Activated CD4-positive, alpha-beta memory T cell treated with anti-CD3 and anti-CD28 coated beads for 36 hours (primary cell): ENCODE results near the gene TEDC1. TPM values are rescaled to one million over a fixed set of nuclear protein-coding genes. Genes with fewer than 3 reads are reported as not detected.
A peak's percentile ranks its signal among the peaks of the same experiment; 100 is the strongest.

Experiments
- CTCF ChIA-PET: fragments of 350-600 bp; sonication (Branson Sonifier 250); formaldehyde crosslinking; loops from one replicate; lab custom pipeline; 2021; ENCODE audit warnings: antibody characterized with exemption, inconsistent platforms; lab: Charles Lee
- POLR2A ChIA-PET: fragments of 350-600 bp; sonication (Branson Sonifier 250); formaldehyde crosslinking; loops from one replicate; lab custom pipeline; 2021; ENCODE audit warnings: antibody characterized with exemption; lab: Charles Lee
- DNase-seq: peaks from one replicate; pipeline ENCODE4 v3.0.0-alpha.2; 2020
- H3K27ac Mint-ChIP-seq: one replicate; pipeline ENCODE4 v1.8.0; 2021; ENCODE audit warnings: mixed read lengths
- H3K27me3 Mint-ChIP-seq: one replicate; pipeline ENCODE4 v1.8.0; 2021; ENCODE audit warnings: mixed read lengths
- H3K36me3 Mint-ChIP-seq: one replicate; pipeline ENCODE4 v1.8.0; 2021; ENCODE audit warnings: mixed read lengths
- H3K4me1 Mint-ChIP-seq: one replicate; pipeline ENCODE4 v1.8.0; 2021; ENCODE audit warnings: low read depth, mixed read lengths
- H3K4me3 Mint-ChIP-seq: one replicate; pipeline ENCODE4 v1.8.0; 2021; ENCODE audit warnings: mild to moderate bottlenecking, mixed read lengths
- H3K9me3 Mint-ChIP-seq: one replicate; pipeline ENCODE4 v1.8.0; 2021; ENCODE audit warnings: mixed read lengths
- intact Hi-C: fragments of 100-400 bp; cut with micrococcal nuclease; formaldehyde crosslinking; loops from one replicate; pipeline ENCODE4 v1.15.1; 2023
- total RNA-seq, 2 experiments: library from RNA; stranded (reverse); gene quantifications; one replicate each; pipeline ENCODE4 v1.2.3, GENCODE V29; 2021

Gene TEDC1
- total RNA-seq, 2 experiments from 2014 or later, result 40.2 to 44.8 TPM

DNA sequence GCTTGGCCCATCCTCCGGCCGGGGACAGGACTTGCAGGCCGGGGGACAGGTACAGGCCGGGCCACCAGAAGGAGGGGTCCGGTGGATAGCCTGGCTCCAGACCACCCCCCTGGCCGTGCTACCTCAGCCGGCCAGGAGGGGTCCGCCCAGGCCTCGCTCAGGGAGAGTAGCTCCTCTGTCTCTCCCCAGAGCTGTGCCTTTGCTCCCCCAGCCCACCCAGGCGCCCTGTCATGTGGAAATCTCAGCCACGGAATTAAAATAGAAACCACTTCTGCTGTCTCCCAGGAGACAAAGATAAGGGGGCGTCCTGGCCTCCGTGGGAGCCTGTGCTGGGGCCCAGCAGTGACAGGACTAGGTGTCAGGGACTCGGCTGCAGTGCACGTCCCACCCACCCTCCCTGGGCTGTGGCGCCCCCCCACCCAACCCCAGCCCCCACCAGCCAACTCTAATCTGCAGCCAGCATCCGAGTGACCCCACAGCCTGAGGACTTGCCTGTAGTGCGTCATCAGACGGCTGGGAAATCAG, 19.7 kb upstream of the TEDC1 start:
- POLR2A ChIA-PET, result no interaction called here
- intact Hi-C loops, result loop anchor here (10.0 kb wide), 1 partner anchor 53 kb away; the partner anchor contains the start of gene TMEM121
- Mint-ChIP-seq H3K27ac (no peak overlapping the region), H3K4me1 (peaks cover 3% of the 10 kb centered on the region), H3K9me3 (no peaks in the 10 kb centered on the region), H3K36me3 (no peaks in the 10 kb centered on the region), H3K4me3 (no peak overlapping the region), H3K27me3 (no peaks in the 10 kb centered on the region)
- DNase-seq, result no peak
- CTCF ChIA-PET, result interaction anchor here (1.3 to 5.2 kb wide), 3 partner anchors 9 to 57 kb away, joined by 3 to 23 read pairs (median 18); partner anchors contain the start of gene TEDC1

DNA sequence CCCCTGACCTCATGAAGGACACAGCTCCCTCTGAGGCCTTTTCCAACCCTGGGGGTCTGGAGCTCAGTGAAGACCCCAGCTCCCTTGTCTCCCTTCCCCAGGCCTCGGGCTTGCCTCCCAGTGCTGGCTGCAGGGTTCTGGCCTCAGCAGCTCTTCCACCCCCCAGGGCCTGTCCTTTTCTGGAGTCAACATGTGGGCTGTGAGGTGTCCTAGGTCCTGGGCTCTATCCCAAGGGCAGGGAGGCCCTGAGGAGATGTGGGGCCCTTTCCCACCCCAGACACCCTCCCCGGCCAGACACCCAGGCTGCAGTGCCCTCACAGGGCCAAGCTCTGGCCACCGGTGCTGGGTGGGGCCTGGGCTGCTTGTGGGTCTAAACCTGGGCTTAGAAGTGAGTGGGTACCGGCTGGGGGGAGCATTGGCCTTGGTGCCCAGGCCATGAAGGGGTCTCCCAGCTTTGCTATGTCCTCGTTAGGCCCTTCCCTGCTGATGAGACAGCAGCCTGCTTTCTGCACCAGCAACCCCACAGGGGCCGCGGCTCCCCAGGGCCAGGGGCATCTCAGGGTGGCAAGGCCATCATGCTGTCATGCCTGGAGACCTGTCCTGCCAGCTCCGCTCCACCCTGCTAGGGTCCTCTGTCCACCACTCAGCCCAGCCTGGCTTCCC, 19.1 kb upstream of the TEDC1 start:
- Mint-ChIP-seq H3K4me3 (no peak overlapping the region), H3K36me3 (no peaks in the 10 kb centered on the region), H3K27ac (no peak overlapping the region), H3K9me3 (no peaks in the 10 kb centered on the region), H3K27me3 (no peaks in the 10 kb centered on the region), H3K4me1 (peaks cover 3% of the 10 kb centered on the region)
- intact Hi-C loops, result loop anchor here (10.0 kb wide), 1 partner anchor 53 kb away; the partner anchor contains the start of gene TMEM121
- DNase-seq, result no peak
- ChIA-PET POLR2A (no interaction called here), CTCF (interaction anchor here (1.2 to 5.2 kb wide), 4 partner anchors 9 to 101 kb away, joined by 3 to 23 read pairs (median 10); partner anchors contain the start of gene TEDC1)

DNA sequence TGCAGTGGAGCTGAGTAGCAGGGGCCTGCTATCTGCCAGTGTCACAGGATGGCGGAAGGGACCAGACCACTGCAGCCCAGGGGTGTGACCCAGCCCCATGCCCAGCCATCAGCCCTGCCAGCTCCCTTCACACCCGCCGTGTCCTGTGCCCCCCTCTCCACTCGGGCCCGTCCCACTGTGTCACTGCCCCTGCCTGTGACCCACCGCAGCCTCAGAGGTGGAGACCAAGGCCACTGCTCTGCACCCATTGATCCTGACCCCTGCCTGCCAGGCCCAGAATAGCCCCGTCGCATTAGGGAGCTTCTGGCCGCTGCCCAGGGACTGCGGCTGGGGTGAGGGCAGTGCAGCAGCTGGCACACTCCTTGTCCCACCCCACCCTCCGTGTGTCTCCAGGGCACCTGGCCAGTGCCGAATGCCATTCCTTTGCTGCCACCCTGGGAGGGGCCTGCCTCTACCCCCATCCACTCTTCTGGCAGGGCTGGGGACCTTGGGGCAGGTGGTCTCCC, 18.5 kb upstream of the TEDC1 start:
- POLR2A ChIA-PET, result no interaction called here
- no peaks in the 10 kb centered on the region for H3K36me3 Mint-ChIP-seq
- CTCF ChIA-PET, result interaction anchor here (1.2 to 5.2 kb wide), 2 partner anchors 18 to 102 kb away, joined by 3 to 23 read pairs; partner anchors contain the start of gene TEDC1
- H3K4me1 Mint-ChIP-seq, result peaks cover 8% of the 10 kb centered on the region
- no peak overlapping the region for H3K27ac Mint-ChIP-seq
- intact Hi-C loops, result loop anchor here (10.0 kb wide), 1 partner anchor 52 kb away; the partner anchor contains the start of gene TMEM121
- DNase-seq, result no peak
- H3K9me3 Mint-ChIP-seq, result no peaks in the 10 kb centered on the region
- H3K4me3 Mint-ChIP-seq, result no peak overlapping the region
- H3K27me3 Mint-ChIP-seq, result peaks cover 5% of the 10 kb centered on the region

DNA sequence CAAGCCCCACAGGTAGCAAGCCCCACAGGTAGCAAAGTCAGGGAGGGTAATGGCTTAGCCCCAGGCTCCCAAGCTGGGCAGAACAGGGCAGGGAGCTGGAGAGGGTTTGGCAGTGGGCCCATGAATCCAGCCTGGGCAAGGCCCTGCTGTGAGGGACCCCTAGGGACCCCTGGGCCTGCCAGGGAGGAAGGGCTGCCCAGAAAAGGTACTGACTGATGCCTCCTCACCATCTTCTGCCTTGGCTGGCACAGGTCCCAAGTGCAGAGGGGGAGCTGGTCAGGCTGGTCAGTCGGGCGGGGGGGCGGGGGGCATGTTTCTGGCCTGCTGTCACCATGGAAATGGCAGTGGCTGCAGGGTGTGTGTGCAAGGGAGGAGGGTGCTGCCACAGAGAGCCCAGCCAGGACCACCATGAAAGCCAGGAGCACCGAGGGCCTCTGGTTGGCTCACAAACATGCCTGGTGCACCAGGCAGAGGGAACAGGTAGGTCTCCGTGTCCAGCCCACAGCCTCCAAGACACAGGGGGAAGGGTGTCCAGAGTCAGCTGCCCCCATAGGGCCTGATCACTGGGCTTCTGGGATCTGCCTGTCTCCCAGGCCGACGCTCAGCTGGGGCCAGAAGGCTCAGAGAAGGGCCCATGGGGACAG, 17.9 kb upstream of the TEDC1 start:
- peaks cover 5% of the 10 kb centered on the region for H3K27me3 Mint-ChIP-seq
- CTCF ChIA-PET, result interaction anchor here (1.0 to 1.2 kb wide), 2 partner anchors 16 to 102 kb away, joined by 3 to 6 read pairs; no protein-coding TSS in a partner anchor
- POLR2A ChIA-PET, result no interaction called here

DNA sequence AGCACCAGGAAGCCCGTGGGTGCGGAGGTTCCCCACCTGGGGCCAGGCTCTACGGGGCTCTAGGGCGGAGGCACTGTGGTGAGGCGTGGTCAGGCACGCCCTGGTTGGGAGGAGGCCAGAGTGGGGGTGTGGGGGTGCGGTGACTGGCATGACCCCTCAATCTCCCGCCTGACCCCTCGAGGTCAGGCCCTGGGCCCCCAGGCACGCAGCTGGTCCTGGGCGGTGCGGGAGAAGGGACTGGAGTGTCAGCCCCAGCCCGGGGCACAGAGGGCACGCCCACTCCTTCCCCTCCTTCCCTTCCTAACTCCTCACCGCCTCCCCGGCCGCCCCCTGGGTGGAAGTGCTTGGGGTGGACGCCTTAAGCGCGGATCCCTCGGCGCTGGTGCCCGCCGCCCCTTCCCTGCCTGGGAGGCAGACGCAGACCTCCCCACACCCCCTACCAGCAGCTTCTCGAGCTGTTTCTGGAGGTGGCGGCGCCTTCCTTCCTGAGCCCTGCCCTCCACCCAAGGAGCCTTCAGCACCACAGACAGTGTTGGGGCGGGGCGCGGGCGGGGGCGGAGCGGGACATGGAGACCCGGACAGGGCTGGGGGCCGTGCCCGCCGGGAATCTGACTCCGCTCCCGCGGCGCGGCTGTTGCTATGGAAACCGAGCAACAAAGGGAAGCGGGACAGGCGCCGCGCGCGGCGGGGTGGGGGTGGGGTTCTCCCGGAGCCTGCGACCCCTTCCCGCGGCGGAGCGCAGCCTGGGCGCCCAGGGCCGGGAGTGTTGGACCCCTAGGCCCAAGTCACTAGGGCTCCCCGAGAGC, 17.2 kb upstream of the TEDC1 start:
- Mint-ChIP-seq H3K9me3 (no peaks in the 10 kb centered on the region), H3K27ac (no peak overlapping the region), H3K4me3 (peak overlapping the region; percentile 23), H3K27me3 (peaks cover 5% of the 10 kb centered on the region), H3K4me1 (peaks cover 8% of the 10 kb centered on the region), H3K36me3 (no peaks in the 10 kb centered on the region)
- intact Hi-C loops, result loop anchor here (10.0 kb wide), 1 partner anchor 51 kb away; the partner anchor contains the start of gene TMEM121
- POLR2A ChIA-PET, result no interaction called here
- peak; percentile 79 for DNase-seq
- CTCF ChIA-PET, result interaction anchor here (1.0 kb wide), 1 partner anchor 16 kb away, joined by 6 read pairs; no protein-coding TSS in a partner anchor

More for the DNA sequence above, 17.9 kb upstream of the TEDC1 start:
- Mint-ChIP-seq H3K36me3 (no peaks in the 10 kb centered on the region), H3K9me3 (no peaks in the 10 kb centered on the region), H3K4me3 (no peak overlapping the region), H3K4me1 (peaks cover 8% of the 10 kb centered on the region), H3K27ac (no peak overlapping the region)
- DNase-seq, result no peak
- intact Hi-C loops, result loop anchor here (10.0 kb wide), 1 partner anchor 52 kb away; the partner anchor contains the start of gene TMEM121

DNA sequence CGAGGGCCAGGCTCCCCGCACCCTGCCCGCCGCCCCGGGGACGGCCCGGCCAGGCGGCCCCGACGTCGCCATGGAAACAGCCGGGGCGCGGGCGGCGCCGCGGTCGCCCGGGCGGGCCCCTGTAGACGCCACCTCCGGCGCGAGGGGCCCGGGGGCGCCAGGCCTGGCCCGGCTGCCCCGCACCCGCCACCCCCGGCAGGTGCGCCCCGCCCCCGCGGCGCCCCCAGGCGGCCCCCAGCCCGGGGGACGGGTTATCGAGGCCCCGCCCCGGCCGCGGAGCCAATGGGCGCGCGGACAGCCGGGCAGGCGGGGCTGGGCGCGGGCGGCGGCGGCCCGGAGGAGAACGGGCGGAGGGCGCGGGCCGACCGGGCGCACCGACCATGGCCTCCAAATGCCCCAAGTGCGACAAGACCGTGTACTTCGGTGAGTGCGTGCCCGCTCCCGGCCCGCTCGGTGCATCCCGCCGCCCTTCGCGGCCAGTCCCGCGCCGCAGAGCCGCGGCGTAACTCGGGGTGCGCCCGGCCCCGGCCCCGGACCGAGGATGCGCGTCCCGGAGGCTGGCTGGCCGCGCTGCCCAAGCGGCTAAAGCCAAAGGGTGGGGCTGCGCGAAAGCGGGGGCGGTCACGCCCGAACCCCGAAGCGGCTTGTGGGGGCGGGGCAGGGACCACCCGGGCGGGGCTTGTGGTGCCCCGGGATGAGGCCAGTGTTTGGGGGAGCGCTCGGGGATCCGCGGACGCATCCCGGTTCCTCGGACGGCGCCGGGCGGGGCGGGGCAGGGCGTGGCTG, 16.4 kb upstream of the TEDC1 start, which contains the start of gene CRIP2:
CRIP2 (plus strand) TSS at position 339 of the 786 bp plus-strand sequence; CDS start at position 381, 42 bp downstream.
- Mint-ChIP-seq H3K27me3 (peaks cover 10% of the 10 kb centered on the region), H3K4me3 (peak within 1 kb of the TSS; percentile 52), H3K27ac (no peak within 1 kb of the TSS), H3K4me1 (peaks cover 12% of the 10 kb centered on the region), H3K9me3 (no peaks in the 10 kb centered on the region), H3K36me3 (no peaks in the 10 kb centered on the region)
- ChIA-PET CTCF (no interaction called here), POLR2A (no interaction called here)
- intact Hi-C loops, result loop anchor here (10.0 kb wide), 1 partner anchor 50 kb away; the partner anchor contains the start of gene TMEM121
- DNase-seq, result no peak

DNA sequence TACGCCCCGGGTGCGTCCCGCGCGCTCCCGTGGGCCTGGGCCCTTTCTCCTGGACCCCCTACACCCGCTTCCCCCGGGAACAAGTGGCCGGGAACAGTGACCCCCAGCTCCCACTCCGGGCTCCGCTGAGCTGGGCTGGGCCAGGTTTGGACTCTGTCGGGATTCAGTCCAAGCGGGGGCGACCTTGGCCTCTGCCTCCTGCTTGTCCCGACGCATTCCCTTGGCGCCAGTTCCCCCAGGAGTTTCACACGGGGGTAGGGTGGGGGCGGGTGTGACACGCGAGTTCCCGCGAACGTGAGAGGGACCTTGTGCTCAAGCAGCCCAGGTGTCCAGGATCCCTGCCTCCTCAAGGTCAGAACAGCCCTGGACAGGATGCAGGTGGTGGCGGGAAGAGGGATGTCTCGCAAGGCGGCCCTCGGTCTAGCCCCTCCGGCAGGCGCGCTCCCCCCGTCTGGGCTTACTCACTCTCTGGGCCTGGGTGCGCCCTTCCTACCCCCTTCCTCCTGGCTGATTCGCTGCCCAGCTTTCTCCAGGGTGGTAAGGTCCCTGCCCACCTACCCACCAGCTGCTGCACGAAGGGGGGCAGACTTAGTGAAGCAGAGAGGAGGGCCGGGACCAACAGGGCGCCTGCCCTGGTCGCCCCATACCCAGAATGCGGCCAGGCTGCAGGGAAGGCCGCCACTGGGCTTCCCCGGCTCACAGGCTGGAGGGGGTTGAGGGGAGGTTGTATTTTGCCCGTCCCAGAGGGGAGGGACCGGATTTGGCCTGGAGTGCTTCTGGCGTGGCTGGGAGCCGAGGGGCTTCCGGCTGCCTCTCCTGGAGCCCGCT, 15.6 kb upstream of the TEDC1 start:
- ChIA-PET POLR2A (no interaction called here), CTCF (interaction anchor here (3.7 kb wide), 1 partner anchor 14 kb away, joined by 18 read pairs; no protein-coding TSS in a partner anchor)
- no peak overlapping the region for H3K27ac Mint-ChIP-seq
- no peaks in the 10 kb centered on the region for H3K9me3 Mint-ChIP-seq
- no peaks in the 10 kb centered on the region for H3K36me3 Mint-ChIP-seq
- intact Hi-C loops, result loop anchor here (2.0 to 10.0 kb wide), 2 partner anchors 15 to 49 kb away; partner anchors contain the start of genes TEDC1 and TMEM121
- H3K4me1 Mint-ChIP-seq, result peaks cover 18% of the 10 kb centered on the region
- peak overlapping the region; percentile 52 for H3K4me3 Mint-ChIP-seq
- H3K27me3 Mint-ChIP-seq, result peaks cover 14% of the 10 kb centered on the region
- DNase-seq, result no peak

DNA sequence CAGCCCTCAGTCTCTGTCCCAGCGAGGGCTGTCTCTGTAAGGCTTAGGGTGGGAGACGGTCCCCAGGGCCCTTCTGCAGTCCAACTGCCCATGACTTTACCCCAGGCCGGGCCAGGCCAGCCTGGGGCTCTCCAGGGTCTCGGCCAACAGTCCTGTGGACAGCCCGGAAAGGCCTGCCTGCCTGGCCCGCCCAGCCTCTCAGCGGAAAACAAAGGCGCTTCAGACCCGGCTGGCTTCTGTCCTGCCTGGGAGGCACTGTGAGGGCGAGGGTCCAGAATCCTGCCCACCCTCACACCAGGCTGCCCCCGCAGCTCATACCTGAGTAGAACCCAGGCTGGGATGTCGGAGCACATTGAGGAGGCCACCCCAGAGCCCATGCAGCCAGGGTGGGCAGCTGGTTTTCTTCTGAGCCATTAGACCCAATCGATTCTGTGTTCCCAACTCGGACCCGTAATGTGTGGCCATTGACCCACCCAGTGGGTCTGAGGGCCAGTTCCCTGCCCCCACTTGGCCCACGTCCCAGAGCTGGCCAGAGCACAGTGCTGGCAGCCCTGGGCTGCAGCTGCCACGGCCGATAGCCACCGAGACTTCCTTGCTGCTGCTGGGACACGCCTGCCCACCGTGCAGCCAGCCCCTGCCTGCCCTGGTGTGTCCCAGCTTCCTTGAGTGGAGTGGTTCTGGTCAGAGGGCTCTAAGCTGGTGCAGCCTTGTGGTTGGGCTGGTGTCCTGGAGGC, 14.8 kb upstream of the TEDC1 start:
- H3K27me3 Mint-ChIP-seq, result peaks cover 14% of the 10 kb centered on the region
- no peaks in the 10 kb centered on the region for H3K36me3 Mint-ChIP-seq
- no peak overlapping the region for H3K4me3 Mint-ChIP-seq
- CTCF ChIA-PET, result interaction anchor here (3.7 kb wide), 1 partner anchor 14 kb away, joined by 18 read pairs; no protein-coding TSS in a partner anchor
- no peak overlapping the region for H3K27ac Mint-ChIP-seq
- H3K4me1 Mint-ChIP-seq, result peaks cover 26% of the 10 kb centered on the region
- intact Hi-C loops, result loop anchor here (2.0 to 10.0 kb wide), 2 partner anchors 15 to 49 kb away; partner anchors contain the start of genes TEDC1 and TMEM121
- no peaks in the 10 kb centered on the region for H3K9me3 Mint-ChIP-seq
- no peak for DNase-seq
- POLR2A ChIA-PET, result interaction anchor here (0.9 to 2.7 kb wide), 2 partner anchors 14 to 16 kb away, joined by 3 to 10 read pairs; no protein-coding TSS in a partner anchor
